Vagina (tissue), 2 donors: ENCODE results near the gene PSKH1. TPM values are rescaled to one million over a fixed set of nuclear protein-coding genes. Genes with fewer than 3 reads are reported as not detected.
A peak's percentile ranks its signal among the peaks of the same experiment; 100 is the strongest.

ENCODE experiments used
- DNase-seq, 2 donors: peaks; one replicate each; pipeline ENCODE4 v3.0.0-alpha.2; 2017; ENCODE audit errors: extremely low spot score in 2 of 2
- H3K27ac ChIP-seq: fragments of 200-600 bp; sonication (generic); one replicate; pipeline ENCODE4 v1.5.1; 2019
- H3K27me3 ChIP-seq: fragments of 200-600 bp; sonication (generic); one replicate; pipeline ENCODE4 v1.5.1; 2019
- H3K36me3 ChIP-seq, 2 donors: fragments of 200-600 bp; sonication (generic); one replicate each; pipeline ENCODE4 v1.5.1; 2017 to 2019
- H3K4me1 ChIP-seq: fragments of 200-600 bp; sonication (generic); one replicate; pipeline ENCODE4 v1.5.1; 2019
- H3K4me3 ChIP-seq, 2 donors: fragments of 200-600 bp; sonication (generic); 1 replicate in 1 of 2; 2 replicates in 1 of 2; pipeline ENCODE4 v1.5.1; 2016 to 2019
- H3K9me3 ChIP-seq: fragments of 200-600 bp; sonication (generic); one replicate; pipeline ENCODE4 v1.5.1; 2019
- CTCF ChIP-seq, 3 experiments: fragments of 450-650 bp in 2 of 3; fragments of 200-600 bp in 1 of 3; sonication (generic) in 1 of 3; IDR thresholded peaks; one replicate each; pipeline ENCODE4 v1.5.1; 2017 to 2019; ENCODE audit warnings: antibody characterized with exemption in 3 of 3, mild to moderate bottlenecking in 2 of 3, moderate library complexity in 2 of 3
- POLR2A ChIP-seq, 2 donors: fragments of 450-650 bp; IDR thresholded peaks; one replicate each; pipeline ENCODE4 v1.6.1; 2017; ENCODE audit warnings: antibody characterized with exemption in 2 of 2, mild to moderate bottlenecking in 2 of 2, moderate library complexity in 2 of 2
- POLR2AphosphoS5 ChIP-seq, 2 donors: sonication (generic); formaldehyde crosslinking; IDR thresholded peaks; one replicate each; pipeline ENCODE4 v1.9.0; 2017; ENCODE audit warnings: antibody characterized with exemption in 2 of 2, mild to moderate bottlenecking in 2 of 2, low read depth in 1 of 2; ENCODE audit not compliant: insufficient read depth in 1 of 2
- intact Hi-C: fragments of 100-400 bp; cut with DNase I; formaldehyde crosslinking; loops from one replicate; pipeline ENCODE4 v1.15.1; 2023
- total RNA-seq: library from RNA; depleted of rRNA; stranded (reverse); fragments of >200 nt; gene quantifications from one replicate; pipeline ENCODE4 v1.2.3, GENCODE V29; 2016

The PSKH1 gene
- total RNA-seq, 1 donor from 2014 or later: 17.4 TPM

GRCh38 chr16:67872631-67873434, 20.2 kb upstream of the PSKH1 start, which contains the start of gene EDC4:
TSS of gene EDC4 (plus strand) at chr16:67873052. CDS start at chr16:67873262, 210 bp downstream.
- intact Hi-C loops: no loop called here
- DNase-seq: peak in 1 of 2 donors; percentile 89
- Histone ChIP-seq H3K9me3 (no peaks in the 10 kb centered on the region), H3K27ac (peak within 1 kb of the TSS; percentile 73), H3K4me1 (peaks cover 40% of the 10 kb centered on the region), H3K4me3 (peak within 1 kb of the TSS; percentile 78 to 94), H3K36me3 (peaks cover 0 to 50% of the 10 kb centered on the region in 2 donors), H3K27me3 (no peaks in the 10 kb centered on the region)
- TF ChIP-seq CTCF (IDR thresholded peaks at IDR 0.05) (peak in 1 of 3 experiments; percentile 29), POLR2AphosphoS5 (IDR thresholded peaks at IDR 0.05; ENCODE audit: insufficient read depth in 1 of 2, low read depth in 1 of 2) (peak; percentile 64 to 66), POLR2A (IDR thresholded peaks at IDR 0.05) (peak in 1 of 2 donors; percentile 20)

- Histone ChIP-seq H3K27me3 (no peaks in the 10 kb centered on the region), H3K4me1 (peaks cover 40% of the 10 kb centered on the region), H3K36me3 (peaks cover under 1 to 50% of the 10 kb centered on the region in 2 donors), H3K9me3 (no peaks in the 10 kb centered on the region), H3K4me3 (peak overlapping the region; percentile 78 to 94), H3K27ac (peak overlapping the region; percentile 73)
- TF ChIP-seq POLR2AphosphoS5 (IDR thresholded peaks at IDR 0.05; ENCODE audit: insufficient read depth in 1 of 2, low read depth in 1 of 2): no peak
- no peak for TF ChIP-seq CTCF (IDR thresholded peaks at IDR 0.05)
- no peak for TF ChIP-seq POLR2A (IDR thresholded peaks at IDR 0.05)
- DNase-seq: no peak
- intact Hi-C loops: no loop called here
These were observed 19.4 kb upstream of the PSKH1 start for GRCh38 chr16:67873435-67874370.

GRCh38 chr16:67874372-67874771, 18.7 kb upstream of the PSKH1 start:
- Histone ChIP-seq H3K9me3 (no peaks in the 10 kb centered on the region), H3K4me3 (peak overlapping the region; percentile 78 to 94), H3K4me1 (peaks cover 40% of the 10 kb centered on the region), H3K27me3 (no peaks in the 10 kb centered on the region), H3K36me3 (peaks cover 4 to 50% of the 10 kb centered on the region in 2 donors), H3K27ac (no peak overlapping the region)
- intact Hi-C loops: no loop called here
- DNase-seq: no peak
- TF ChIP-seq POLR2A (IDR thresholded peaks at IDR 0.05): no peak
- TF ChIP-seq CTCF (IDR thresholded peaks at IDR 0.05): no peak
- TF ChIP-seq POLR2AphosphoS5 (IDR thresholded peaks at IDR 0.05; ENCODE audit: insufficient read depth in 1 of 2, low read depth in 1 of 2): no peak

- TF ChIP-seq POLR2AphosphoS5 (IDR thresholded peaks at IDR 0.05; ENCODE audit: insufficient read depth in 1 of 2, low read depth in 1 of 2) (no peak), POLR2A (IDR thresholded peaks at IDR 0.05) (no peak), CTCF (IDR thresholded peaks at IDR 0.05) (no peak)
- H3K27ac ChIP-seq: no peak overlapping the region
- H3K9me3 ChIP-seq: no peaks in the 10 kb centered on the region
- peaks cover 4 to 62% of the 10 kb centered on the region in 2 donors for H3K36me3 ChIP-seq
- H3K4me1 ChIP-seq: peaks cover 39% of the 10 kb centered on the region
- intact Hi-C loops: no loop called here
- DNase-seq: peak in 1 of 2 donors; percentile 93
- no peak overlapping the region for H3K4me3 ChIP-seq
- H3K27me3 ChIP-seq: no peaks in the 10 kb centered on the region
These were observed 16.0 kb upstream of the PSKH1 start for GRCh38 chr16:67877064-67877463.
